OCI-LY3 (cell line): ENCODE results near the gene SND1.

Source experiments
- H2AFZ ChIP-seq: fragments of 200-600, 300-600 bp; shearing (Covaris generic); 2 replicates; pipeline ENCODE4 v1.6.0; 2014; ENCODE audit warnings: antibody characterized with exemption, low read depth, low read length
- H3K27ac ChIP-seq: fragments of 200-600, 300-600 bp; sonication (generic); 2 replicates; pipeline ENCODE4 v1.5.1; 2014; ENCODE audit warnings: mild to moderate bottlenecking, low read length, moderate library complexity, mixed read lengths
- H3K27me3 ChIP-seq: fragments of 200-600, 300-600 bp; sonication (generic); 2 replicates; pipeline ENCODE4 v1.6.1; 2014; ENCODE audit warnings: low read depth, low read length, mixed read lengths
- H3K36me3 ChIP-seq: fragments of 200-600, 300-600 bp; sonication (generic); replicated peaks from 2 replicates; pipeline ENCODE3; 2014; ENCODE audit warnings: low read depth, low read length, mixed read lengths
- H3K4me1 ChIP-seq: fragments of 300-600, 200-600 bp; sonication (generic); 2 replicates; pipeline ENCODE4 v1.6.1; 2014; ENCODE audit warnings: low read length, mixed read lengths
- H3K4me2 ChIP-seq: fragments of 200-600, 300-600 bp; sonication (generic); 2 replicates; pipeline ENCODE4 v1.6.1; 2014; ENCODE audit warnings: low read length, mixed read lengths
- H3K4me3 ChIP-seq: fragments of 300-600, 200-600 bp; sonication (generic); 2 replicates; pipeline ENCODE4 v1.5.1; 2014; ENCODE audit warnings: antibody characterized with exemption, mild to moderate bottlenecking, low read length, moderate library complexity
- H3K79me2 ChIP-seq: fragments of 300-600, 200-600 bp; shearing (Covaris generic); 2 replicates; pipeline ENCODE4 v1.6.1; 2014; ENCODE audit warnings: mild to moderate bottlenecking, low read length, mixed read lengths
- H3K9ac ChIP-seq: fragments of 300-600, 200-600 bp; shearing (Covaris generic); 2 replicates; pipeline ENCODE4 v1.6.0; 2014; ENCODE audit warnings: mild to moderate bottlenecking, low read length, moderate library complexity
- H3K9me3 ChIP-seq: fragments of 200-600, 300-600 bp; shearing (Covaris generic); 2 replicates; pipeline ENCODE4 v1.6.1; 2014; ENCODE audit warnings: low read length, mixed read lengths; ENCODE audit not compliant: insufficient read depth
- H4K20me1 ChIP-seq: fragments of 200-600, 300-600 bp; sonication (generic); 2 replicates; pipeline ENCODE4 v1.6.1; 2016; ENCODE audit warnings: low read length, mixed read lengths; ENCODE audit not compliant: insufficient read depth
- CTCF ChIP-seq: fragments of 200-600, 300-600 bp; sonication (generic); IDR thresholded peaks from 2 replicates; pipeline ENCODE4 v1.5.1; 2014; ENCODE audit warnings: antibody characterized with exemption, low read length, low read depth
- EZH2phosphoT487 ChIP-seq: fragments of 200-600 bp; shearing (Covaris generic); IDR thresholded peaks from 2 replicates; pipeline ENCODE4 v1.6.1; 2018; ENCODE audit warnings: antibody characterized with exemption, mixed run types, low read depth

SND1 gene

GRCh38 chr7:128081351-128081750 is 429.4 kb downstream of the SND1 start:
- Histone ChIP-seq H3K27me3 (no peaks in the 10 kb centered on the region), H3K36me3 (peaks cover 58% of the 10 kb centered on the region), H3K4me1 (no peaks in the 10 kb centered on the region), H2AFZ (no peak overlapping the region), H3K9ac (no peak overlapping the region), H3K9me3 (no peaks in the 10 kb centered on the region), H3K4me3 (no peak overlapping the region), H3K4me2 (no peak overlapping the region), H4K20me1 (no peaks in the 10 kb centered on the region), H3K79me2 (no peaks in the 10 kb centered on the region), H3K27ac (no peak overlapping the region)
- TF ChIP-seq CTCF (no peak), EZH2phosphoT487 (no peak)

GRCh38 chr7:128081808-128082207 is 429.8 kb downstream of the SND1 start:
- no peak overlapping the region for H2AFZ ChIP-seq
- no peak for TF ChIP-seq CTCF
- no peak for TF ChIP-seq EZH2phosphoT487
- no peaks in the 10 kb centered on the region for H3K27me3 ChIP-seq
- no peak overlapping the region for H3K27ac ChIP-seq
- H3K9ac ChIP-seq: no peak overlapping the region
- peaks cover 60% of the 10 kb centered on the region for H3K36me3 ChIP-seq
- no peaks in the 10 kb centered on the region for H4K20me1 ChIP-seq
- no peaks in the 10 kb centered on the region for H3K4me1 ChIP-seq
- H3K79me2 ChIP-seq: no peaks in the 10 kb centered on the region
- H3K4me2 ChIP-seq: no peak overlapping the region
- no peaks in the 10 kb centered on the region for H3K9me3 ChIP-seq
- H3K4me3 ChIP-seq: no peak overlapping the region

GRCh38 chr7:128082431-128082830 is 430.4 kb downstream of the SND1 start:
- no peak overlapping the region for H3K4me3 ChIP-seq
- no peaks in the 10 kb centered on the region for H3K27me3 ChIP-seq
- H3K27ac ChIP-seq: no peak overlapping the region
- no peaks in the 10 kb centered on the region for H3K4me1 ChIP-seq
- H4K20me1 ChIP-seq: no peaks in the 10 kb centered on the region
- no peaks in the 10 kb centered on the region for H3K79me2 ChIP-seq
- H3K36me3 ChIP-seq: peaks cover 61% of the 10 kb centered on the region
- no peak overlapping the region for H3K9ac ChIP-seq
- no peaks in the 10 kb centered on the region for H3K9me3 ChIP-seq
- no peak for TF ChIP-seq CTCF
- TF ChIP-seq EZH2phosphoT487: no peak
- H2AFZ ChIP-seq: no peak overlapping the region
- H3K4me2 ChIP-seq: no peak overlapping the region

- Histone ChIP-seq H3K4me3 (no peak overlapping the region), H3K4me1 (no peaks in the 10 kb centered on the region), H3K36me3 (peaks cover 49% of the 10 kb centered on the region), H3K27ac (no peak overlapping the region), H3K79me2 (no peaks in the 10 kb centered on the region), H2AFZ (no peak overlapping the region), H3K9ac (no peak overlapping the region), H4K20me1 (no peaks in the 10 kb centered on the region), H3K9me3 (no peaks in the 10 kb centered on the region), H3K27me3 (no peaks in the 10 kb centered on the region), H3K4me2 (no peak overlapping the region)
- TF ChIP-seq CTCF: no peak
- TF ChIP-seq EZH2phosphoT487: no peak
Observed at GRCh38 chr7:128084896-128085608, 433.1 kb downstream of the SND1 start.
